ENCODE measurements around the gene KLK12.

Gene KLK12

DNA sequence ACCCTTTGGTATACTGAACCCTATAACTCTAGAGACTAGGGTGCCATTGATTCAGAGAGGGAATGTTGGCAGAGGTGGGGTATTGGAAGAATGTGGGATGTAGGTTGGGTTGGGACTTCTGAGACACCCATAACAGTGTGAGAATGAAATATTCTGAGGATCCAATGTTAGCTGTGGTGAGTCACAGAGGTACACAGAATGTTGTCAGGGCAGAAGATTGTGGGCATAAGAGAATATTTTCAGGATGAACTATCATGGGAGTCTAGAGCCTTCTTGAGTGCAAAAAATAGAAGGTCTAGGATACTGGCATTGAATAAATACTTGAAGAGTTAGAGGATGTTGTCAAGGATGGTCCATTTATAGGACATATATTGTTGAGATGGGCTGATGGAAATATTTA lies 21.1 kb upstream of the KLK12 start:
- DNase-seq (ENCODE audit: low spot score), result no peak

DNA sequence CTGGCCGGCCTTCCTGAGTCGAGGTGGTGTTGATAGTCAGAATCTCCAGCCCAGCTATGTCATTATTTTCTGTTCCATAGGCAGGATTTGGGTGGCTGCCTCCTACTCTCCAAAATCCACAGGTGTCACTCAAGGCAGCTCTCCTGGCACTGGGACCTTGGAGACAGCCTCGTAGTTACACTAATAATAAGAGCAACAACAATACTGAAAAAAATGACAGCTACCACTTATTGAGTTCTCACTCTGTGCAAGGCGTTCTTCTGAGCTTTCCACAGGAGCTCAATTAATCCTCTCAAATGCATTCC lies 12.2 kb upstream of the KLK12 start:
- DNase-seq (ENCODE audit: low spot score), result no peak

DNA sequence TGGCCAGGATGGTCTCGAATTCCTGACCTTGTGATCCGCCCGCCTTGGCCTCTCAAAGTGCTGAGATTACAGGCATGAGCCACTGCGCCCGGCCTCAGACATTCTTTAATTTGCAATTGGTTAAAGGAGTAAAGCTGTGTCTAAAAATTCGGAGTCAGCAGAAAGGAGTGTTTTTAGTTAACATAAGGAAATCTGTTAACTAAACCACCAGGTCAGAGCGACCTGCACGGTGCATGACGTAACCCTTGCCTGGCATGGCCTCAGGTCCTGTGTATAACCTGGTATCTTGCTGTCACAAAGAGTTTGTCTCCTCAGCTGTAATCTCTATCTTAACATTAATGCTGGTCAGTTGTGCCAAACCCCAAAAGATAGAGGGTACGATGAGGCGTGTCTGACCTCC lies 9.5 kb upstream of the KLK12 start:
- DNase-seq (ENCODE audit: low spot score), result no peak

DNA sequence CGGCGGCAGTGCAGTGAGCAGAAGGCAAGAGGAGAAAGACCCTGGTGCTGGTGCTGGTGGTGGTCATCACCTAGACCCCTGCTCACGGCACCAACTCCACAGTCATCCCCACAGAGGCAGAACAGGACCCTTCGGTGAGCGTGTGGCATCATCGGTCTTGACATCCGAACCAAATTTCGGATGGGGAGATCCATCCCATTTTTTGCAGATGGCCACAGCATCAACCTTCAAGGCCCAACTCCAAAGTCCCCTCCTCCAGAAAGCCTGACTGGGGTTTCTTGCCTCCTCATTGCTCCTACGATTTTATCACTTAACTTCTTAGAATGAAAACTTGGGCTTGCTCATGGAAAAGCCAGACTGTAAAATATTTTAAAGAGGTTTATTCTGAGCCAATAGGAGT lies 8.7 kb upstream of the KLK12 start:
- DNase-seq (ENCODE audit: low spot score), result no peak

DNA sequence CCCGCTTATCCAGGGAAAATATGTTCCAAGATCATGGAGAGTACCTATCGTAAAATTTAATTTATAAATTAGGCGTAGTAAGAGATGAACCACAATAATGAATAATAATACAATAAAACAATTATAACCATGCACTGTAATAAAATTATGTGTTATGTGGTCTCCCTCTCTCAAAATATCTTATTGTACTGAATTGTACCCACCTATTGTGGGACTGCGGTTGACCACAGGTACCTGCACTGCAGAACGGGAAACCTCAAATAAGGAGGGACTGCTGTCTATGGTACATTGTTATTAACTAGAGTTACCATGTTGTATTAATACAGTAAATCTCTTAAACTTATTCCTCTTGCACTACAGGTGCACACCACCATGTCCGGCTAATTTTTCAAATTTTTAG lies 5.3 kb upstream of the KLK12 start:
- DNase-seq (ENCODE audit: low spot score), result no peak

DNA sequence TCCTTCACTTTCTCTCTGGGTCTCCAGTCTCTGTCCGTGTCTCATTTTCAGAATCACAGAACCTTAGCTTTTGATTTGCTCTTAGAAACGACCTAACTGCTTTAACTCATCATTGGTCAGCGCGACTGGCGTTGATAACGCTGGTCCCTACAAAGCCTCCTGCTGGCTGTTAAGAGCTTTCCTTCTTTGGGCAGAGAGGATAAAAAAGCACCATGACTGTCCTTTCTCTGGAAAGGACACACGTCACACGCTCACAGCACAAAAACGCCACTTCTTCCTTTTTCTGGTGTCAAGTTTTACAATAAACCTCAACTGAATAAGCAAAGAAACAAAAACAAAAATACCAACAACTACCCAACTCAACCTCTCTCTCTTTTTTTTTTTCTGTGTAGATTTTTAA lies 1.7 kb upstream of the KLK12 start:
- DNase-seq (ENCODE audit: low spot score), result no peak

DNA sequence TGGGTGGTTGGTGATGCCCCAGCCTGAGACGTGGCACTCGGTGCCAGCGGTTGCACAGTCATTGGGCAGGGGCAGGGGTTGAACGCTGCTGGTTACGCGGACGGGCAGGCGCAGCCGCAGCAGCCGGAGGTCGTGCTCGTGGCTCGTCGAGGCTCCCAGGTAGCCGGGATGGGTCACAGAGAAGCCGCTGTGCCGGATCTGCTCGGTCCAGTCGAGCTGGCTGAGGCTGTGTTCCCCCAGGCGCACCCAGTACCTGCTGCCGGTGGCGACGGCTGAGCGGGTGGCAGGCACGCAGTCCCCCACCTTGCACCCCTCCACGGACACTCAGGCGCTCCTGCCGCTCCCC lies 2.9 kb downstream of the KLK12 start:
- no peak for DNase-seq (ENCODE audit: low spot score)

DNA sequence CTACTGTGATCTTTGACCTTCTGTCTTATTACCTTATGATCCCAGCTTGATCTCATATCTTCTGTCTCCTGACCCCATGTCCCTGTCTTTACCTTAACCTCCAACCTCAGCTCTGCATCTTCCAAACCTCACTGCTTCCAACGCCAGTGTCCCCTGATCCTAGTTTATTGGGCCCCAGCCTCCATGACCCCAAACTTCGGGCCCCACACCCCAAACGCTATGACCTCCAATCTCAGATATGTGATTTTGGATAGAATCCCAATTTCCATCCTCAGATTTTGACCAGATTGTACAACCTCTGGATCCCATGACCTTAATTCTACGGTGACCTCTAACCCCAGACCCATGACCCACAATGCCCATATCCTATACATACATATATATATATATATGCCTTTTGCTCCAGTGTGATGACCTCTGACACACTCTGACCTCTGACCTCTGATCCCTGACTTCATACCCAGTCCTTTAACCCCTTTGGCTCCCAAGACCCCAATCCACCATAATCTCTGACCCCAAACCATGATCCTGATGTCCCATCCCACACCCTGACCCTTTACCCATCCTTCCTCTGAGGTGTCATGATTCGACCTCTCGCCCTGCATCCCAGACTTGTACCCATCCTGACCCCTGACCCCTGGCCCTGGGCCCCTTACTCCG lies 3.5 kb downstream of the KLK12 start:
- DNase-seq (ENCODE audit: low spot score), result no peak

DNA sequence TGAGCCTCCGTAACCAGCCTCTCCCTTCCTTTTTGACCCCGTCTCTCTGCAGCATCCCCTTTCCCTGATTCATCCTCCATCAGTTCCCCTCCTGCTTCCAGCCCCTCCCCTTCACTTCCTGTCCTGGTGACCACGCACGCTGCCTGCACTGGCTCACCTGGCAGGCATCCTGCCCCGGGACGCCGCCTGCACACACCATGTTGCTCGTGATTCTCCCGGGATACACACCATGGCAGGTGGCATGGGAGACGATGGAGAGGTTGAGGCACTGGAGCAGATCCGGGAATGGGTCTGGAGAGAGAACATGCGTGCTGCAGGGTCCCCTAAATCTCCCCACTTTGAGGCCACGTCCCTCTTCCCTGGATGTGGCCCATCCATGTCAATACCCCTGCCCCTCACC lies 4.2 kb downstream of the KLK12 start:
- no peak for DNase-seq (ENCODE audit: low spot score)

DNA sequence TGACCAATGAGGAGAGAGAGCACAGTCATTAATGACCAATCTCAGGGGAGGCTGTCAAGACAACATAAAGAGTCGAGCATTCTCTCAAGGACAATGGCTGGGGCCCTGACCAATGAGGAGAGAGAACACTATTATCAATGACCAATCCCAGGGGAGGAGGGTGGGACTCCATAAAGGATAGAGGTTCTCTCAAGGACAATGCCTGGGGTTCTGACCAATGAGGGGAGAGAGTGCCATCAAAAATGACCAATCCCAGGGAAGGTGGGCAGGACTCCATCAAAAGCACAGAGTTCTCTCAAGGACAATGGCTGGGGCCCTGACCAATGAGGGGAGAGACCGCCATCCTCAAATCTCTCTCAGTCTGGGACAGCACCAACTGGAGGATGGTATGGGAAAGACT lies 5.1 kb downstream of the KLK12 start:
- DNase-seq (ENCODE audit: low spot score), result no peak

DNA sequence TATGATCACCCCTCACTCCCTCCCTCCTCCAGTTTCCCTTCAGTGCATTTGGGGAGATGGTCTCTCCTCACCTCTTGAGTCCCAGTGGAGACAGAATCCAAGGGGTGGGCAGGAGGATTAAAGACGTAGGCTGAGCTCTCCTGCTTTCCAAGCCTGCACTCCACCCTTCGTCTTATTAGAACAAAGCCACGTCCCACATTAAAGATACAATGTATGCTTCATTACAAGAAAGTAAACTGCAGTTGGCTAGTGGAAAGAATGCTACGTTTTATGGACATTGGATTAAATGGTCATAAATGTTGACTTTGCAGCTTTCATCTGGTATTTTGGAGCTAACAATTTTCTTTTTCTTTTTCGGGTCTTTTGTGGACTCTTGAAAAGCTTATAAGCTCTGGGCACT lies 6.9 kb downstream of the KLK12 start:
- no peak for DNase-seq (ENCODE audit: low spot score)

DNA sequence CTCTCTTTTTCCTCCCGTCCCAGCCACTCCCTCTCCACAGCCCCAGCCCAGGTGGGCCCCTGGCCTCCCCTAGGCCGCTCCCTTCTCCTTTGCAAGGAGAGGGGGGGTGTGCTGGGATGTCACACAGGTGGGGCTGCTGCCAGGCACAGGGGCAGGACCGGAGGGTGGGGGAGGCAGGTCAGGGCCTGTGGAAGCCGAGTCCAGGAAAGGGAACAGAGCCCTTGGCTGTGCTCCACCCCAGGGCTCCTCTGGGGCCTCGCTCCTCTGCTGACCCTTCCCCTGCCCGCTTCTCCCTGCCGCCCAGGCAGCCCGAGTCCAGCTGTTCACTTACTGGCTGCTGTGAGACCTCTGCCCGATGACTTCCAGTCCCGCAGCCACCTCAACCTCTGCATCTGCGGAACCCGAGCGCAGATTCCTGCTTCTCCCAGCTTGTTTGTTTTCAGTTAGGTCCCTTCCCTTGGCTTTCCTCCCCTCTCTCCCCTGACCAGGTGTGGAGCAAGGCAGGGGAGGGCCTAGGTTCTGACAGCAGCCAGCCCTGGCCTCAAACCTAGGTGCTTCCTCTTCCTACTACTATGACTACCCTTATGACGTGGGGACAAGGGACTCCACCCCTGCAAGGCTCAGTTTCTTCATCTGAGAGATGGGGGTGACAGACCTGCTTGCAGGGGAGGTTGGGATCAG lies 7.5 kb downstream of the KLK12 start:
- no peak for DNase-seq (ENCODE audit: low spot score)

DNA sequence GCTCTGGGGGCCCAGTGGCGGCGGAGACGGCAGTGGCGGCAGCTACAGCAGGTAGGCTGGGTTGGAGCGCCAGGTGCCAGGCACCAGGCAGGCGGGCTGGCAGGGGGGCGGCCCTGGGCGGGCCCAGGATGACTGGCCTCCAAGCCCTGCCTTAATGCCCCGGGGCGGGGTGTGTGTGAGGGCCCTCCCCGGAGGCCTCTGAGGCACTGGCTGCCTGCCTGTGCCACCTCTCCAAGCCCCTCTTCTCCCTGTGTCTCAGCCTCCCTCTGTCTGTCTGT lies 8.3 kb downstream of the KLK12 start, which contains the start of gene KLK11:
KLK11 (minus strand) TSS at position 63 of the 278 bp plus-strand sequence. CDS start 985 bp downstream, outside the sequence.
- DNase-seq (ENCODE audit: low spot score), result no peak

DNA sequence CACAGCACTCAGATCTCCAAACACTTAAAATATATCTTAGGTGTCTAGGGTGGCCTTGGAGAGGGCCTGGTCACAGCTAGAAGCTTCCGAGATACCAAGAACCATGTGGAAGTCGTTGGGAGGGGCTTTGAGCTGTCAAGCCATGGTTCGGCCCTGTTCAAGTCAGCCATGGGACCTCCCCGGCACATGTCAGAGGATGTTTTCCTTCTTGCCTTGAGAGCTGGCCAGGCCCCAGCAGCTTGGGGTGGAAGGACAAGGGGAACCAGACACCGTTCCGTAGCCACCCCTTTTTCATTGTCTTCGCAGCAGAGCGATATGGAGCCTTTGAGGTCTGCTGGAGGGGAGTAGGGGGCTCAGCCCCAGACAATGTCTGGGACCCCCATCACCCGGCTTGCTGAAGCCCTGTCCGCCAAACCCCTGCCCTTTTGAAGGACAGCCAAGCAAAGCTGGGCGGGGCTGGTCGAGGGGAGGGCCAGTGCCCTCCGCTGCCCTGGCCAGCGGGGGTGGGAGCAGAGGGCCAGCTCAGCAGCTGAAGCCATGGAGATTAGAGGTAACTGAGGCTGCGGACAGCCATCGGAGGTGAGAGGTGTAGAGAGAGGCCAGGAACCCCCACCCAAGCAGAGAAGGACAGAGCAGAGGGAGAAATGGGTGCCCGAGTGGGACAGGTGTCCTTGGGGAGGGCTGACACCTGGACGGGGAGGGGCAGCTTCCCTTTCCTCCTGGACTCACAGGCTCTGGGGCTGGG lies 8.8 kb downstream of the KLK12 start:
- DNase-seq (ENCODE audit: low spot score), result no peak

DNA sequence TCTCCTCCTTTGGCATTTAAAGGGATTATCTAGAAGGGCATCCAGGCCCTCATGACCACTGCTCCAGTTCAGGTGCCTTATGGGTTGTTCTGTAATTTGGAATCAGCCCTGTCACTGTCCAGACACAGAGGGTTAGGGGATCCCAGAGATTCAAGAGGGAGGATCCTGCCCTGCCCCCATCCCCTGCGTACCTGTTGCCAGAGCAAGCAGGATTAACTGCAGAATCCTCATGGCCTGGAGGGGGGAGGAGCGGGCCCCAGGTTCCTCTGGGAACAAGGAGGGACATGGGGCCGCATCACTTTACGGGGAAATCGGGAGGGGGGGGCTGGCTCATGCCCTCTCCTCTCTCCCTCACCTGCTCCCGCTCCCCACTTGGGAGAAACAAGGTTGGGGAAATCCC lies 9.4 kb downstream of the KLK12 start:
- DNase-seq (ENCODE audit: low spot score), result no peak

DNA sequence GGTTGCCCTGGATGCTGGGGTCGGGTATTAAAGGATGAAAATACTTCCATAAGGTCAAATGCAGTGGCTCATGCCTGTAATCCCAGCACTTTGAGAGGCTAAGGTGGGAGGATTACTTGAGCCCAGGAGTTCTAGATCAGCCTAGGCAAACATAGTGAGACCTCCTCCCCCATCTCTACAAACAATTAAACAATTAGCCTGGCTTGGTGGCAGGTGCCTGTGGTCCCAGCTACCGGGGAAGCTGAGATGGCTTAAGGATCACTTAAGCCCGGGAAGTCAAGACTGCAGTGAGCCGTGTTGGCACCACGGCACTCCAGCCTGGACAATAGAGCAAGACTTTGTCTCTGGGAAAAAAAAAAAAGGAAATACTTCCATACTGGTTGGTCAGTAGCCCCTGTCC lies 9.9 kb downstream of the KLK12 start:
- no peak for DNase-seq (ENCODE audit: low spot score)

DNA sequence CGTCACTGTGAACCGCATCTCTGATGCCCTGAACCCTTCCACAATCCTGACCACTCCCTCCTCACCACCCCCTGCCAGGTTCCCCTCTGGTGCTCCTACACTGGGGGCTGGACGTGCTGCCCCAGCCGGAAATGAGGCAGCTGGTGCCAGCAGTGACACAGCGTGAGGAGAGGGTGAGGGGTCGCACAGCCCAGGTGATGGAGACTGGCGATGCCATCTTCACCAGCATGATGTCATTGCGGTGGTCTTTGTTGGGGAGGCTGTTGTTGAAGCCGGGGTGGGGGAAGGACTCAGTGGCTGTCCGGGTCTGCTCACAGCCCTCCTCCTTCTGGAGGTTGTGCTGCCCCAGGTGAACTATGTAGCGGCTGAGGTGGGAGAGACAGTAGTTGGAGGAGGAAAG lies 10.9 kb downstream of the KLK12 start:
- DNase-seq (ENCODE audit: low spot score), result no peak

DNA sequence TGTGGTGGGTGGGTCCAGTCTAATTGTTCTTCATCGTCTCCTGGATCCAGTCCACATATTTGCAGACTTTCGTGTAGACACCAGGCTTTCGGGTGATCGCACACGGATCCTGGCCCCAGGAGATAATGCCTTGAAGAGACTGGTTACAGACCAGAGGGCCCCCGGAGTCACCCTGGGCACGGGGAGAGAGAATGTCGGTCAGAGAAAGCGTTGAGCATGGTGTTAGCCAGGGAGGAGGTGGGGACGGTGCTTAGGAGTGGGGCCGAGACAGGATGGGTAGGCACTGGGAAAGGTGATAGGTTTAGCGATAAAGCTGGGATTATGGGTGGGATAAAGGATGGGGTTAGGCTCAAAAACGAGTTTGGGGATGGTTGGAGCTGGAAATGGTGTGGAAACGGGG lies 12.3 kb downstream of the KLK12 start:
- no peak for DNase-seq (ENCODE audit: low spot score)

DNA sequence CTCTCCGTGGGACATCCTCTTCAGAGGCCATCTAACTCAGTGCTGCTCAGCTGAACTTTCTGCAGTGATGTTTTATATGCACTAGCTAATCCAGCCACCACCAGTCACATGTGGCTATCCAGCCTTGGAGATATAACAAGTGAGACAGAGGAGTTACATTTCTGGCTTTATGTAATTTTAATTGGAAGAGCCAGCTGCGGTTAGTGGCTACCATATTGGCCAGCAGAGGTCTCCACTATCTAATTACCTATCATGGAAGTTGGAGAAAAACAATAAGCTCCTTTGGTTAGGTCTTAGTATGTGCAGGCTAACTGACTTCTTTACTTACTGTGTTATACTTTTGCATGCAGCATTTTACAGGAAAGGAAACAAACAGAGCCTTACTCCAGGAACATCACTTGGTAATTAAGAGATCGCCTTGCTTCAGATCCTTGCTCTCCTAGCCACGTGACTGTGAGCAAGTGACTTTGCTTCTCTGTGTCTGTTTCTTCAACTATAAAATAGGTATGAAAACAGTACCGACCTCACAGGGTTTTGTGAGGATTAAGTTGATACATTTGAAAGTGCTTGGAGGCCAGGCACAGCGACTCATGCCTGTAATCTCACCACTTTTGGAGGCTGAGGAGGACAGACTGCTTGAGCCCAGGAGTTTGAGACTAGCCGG lies 13.7 kb downstream of the KLK12 start:
- DNase-seq (ENCODE audit: low spot score), result peak; percentile 19

DNA sequence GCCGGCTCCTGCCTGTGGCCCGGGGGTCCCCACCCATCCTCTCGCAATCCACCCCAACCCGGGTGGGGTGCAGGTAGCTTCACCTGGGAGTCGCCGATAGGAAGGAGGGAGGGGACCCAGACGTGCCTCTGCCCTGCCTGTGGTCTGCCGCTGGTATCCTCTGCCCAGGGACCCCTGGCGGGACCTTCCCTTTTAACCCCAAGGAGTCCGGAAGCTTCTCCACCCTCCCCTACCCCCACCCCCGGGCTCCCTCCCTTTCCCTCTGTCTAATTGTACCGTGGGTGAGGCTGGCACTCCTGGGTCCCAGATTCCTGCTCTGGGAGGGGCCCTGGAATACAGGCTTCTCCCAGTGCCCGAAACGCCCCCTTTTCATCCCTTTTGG lies 15.3 kb downstream of the KLK12 start, which contains the start of gene KLK10:
KLK10 (minus strand) TSS at position 166 of the 382 bp plus-strand sequence. CDS start 579 bp downstream, outside the sequence.
- no peak for DNase-seq (ENCODE audit: low spot score)

DNA sequence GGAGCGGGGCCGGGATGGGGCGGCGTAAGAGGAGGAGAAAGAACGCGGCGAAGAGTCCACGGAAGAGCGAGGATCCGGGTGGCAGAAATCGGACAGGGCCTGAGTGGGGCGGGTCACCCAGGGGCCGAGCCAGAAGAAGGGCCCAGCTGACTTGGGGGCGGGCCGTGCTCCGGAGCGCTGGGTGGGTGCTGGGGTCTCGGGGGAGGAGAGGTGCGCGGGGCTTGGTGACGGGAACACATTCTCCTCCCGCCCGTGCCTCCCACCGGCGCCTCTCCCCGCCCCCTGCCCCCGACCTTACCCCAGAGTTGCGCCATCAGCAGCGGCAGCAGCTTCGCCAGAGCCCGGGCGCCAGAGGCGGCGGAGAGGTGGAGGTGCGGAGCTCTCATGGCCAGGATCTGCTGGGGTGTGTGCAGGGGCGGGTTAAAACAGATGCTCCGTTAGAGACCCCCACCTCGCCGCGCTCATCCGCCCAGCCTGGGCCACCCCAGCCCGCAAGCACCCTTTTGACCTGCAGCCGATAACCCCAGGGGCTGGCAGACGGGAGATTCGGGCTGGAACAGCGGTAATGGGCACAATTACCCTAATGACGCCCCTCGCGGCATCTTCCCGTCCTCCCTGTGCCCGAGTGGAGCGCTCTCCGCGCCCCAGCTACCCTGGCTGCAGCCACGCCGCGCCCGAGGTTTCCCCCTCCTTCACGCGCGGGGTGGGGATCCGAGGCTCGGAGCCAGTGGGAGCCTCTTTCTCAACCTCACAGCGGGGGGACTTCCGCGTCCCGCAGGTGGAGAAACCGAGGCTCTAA lies 15.9 kb downstream of the KLK12 start:
- DNase-seq (ENCODE audit: low spot score), result no peak
